GM19099 (cell line): ENCODE results near the gene CLDN3.

Experiments used
- POLR2A ChIP-seq: IDR thresholded peaks from 3 replicates; pipeline ENCODE4 v1.6.1; 2011; ENCODE audit warnings: low read depth; ENCODE audit not compliant: insufficient read length; ENCODE audit errors: extremely low read depth

CLDN3 gene

GRCh38 chr7:73741600-73741999 is 28.5 kb downstream of the CLDN3 start:
- no peak for TF ChIP-seq POLR2A

GRCh38 chr7:73740771-73741170 is 29.3 kb downstream of the CLDN3 start:
- no peak for TF ChIP-seq POLR2A

DNA sequence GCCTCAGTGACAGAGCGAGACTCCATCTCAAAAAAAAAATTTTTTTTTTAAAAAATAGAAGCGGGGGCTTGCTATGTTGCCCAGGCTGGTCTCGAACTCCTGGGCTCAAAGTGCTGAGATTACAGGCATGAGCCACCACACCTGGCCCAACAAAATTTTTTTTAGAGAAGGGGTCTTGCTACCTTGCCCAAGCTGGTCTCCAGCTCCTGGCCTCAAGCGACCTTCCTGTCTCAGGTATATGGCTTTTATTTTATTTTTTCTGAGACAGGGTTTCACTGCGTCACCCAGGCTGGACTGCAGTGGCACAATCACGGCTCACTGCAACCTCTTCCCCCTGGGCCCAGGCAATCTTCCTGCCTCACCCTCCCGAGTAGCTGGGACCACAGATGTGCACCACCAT is 29.9 kb downstream of the CLDN3 start:
- no peak for TF ChIP-seq POLR2A

DNA sequence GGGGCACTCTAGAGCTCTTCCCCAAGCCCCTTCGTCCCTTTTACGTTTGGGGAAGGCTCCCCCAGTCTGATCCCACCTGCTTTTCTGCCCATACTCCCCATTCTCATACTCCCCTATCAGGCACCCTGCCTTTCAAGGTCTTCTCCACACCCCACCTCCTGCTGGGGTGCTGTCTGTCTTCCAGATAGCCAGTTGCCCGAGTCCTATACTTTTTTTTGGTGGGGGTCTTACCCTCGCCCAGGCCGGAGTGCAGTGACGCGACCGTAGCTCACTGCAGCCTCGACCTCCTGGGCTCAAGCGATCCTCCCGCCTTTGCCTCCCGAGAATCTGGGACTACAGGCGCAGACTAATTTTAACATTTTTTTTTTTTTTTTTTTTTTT is 30.7 kb downstream of the CLDN3 start:
- TF ChIP-seq POLR2A, result no peak

GRCh38 chr7:73738612-73739386 is 31.3 kb downstream of the CLDN3 start, which contains the start of gene ABHD11:
Gene ABHD11 (minus strand): TSS chr7:73738802. CDS start chr7:73738770, 32 bp downstream.
- TF ChIP-seq POLR2A, result peak; percentile 73

DNA sequence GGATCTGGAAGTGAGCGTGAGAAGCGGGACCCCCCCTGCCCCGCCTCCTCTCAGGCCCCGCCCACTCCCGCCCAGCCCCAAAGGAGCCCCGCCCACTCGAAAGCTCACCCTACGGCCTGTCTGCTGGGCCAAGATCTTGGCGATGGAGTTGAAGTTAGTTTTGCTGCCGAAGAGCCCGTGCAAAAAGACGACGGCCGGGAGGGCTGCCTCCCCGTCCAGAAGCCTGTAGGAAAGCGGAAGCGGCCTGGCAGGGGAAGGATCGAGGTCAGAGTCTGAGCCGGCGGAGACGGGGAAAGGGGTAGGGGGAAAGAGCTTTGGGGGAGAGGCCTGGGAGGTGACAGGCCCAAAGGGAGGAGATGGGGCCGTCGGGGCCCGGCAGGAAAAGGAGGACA is 31.9 kb downstream of the CLDN3 start:
- TF ChIP-seq POLR2A, result no peak

- TF ChIP-seq POLR2A, result no peak
These were observed 32.4 kb downstream of the CLDN3 start for GRCh38 chr7:73737491-73738219.

- no peak for TF ChIP-seq POLR2A
These were observed 33.2 kb downstream of the CLDN3 start for GRCh38 chr7:73736885-73737284.

- no peak for TF ChIP-seq POLR2A
These were observed 34.6 kb downstream of the CLDN3 start for GRCh38 chr7:73735528-73735905.

DNA sequence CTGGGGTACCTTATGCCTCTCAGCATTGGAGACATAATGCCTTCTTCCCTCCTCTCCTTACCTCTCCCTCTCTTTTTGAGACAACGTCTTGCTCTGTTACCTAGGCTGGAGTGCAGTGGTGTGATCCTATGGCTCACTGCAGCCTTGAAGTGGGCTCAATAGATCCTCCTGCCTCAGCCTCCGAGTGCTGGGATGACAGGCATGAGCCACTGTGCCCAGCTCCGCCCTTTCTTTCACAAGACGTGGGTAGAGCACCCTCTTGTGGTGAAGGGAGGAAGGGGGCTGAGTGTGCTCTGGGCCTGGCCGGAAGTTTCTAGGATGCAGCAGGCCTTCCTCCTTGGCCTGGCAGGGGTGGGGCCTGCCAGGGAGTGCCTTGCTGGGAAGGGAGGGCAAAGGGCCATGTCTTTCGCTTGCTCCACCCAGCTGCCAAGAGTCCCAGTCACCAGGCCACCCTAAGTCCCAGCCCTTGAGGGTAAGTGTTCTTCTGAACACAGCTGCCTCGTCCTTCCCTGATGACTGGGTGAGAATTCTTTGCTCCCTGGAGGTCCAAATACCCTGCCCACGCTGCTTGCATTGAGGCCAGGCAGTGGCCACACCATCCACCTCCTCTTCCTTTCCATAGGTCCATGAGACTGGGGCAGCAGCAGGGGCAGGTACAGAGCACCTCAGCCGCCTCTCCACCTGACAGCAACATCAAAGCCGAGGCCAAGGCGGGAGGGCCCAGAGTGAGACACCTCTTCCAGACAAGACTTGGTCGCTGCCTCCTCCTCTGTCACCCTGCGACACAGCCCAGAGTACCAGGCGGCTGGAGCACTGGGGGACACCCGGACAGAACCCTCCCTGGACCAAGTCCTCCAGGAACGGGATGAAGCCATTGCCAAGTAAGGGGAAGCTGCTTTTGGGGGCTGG is 35.2 kb downstream of the CLDN3 start:
- TF ChIP-seq POLR2A, result no peak

GRCh38 chr7:73732397-73732796 is 37.7 kb downstream of the CLDN3 start:
- no peak for TF ChIP-seq POLR2A

GRCh38 chr7:73730485-73730884 is 39.6 kb downstream of the CLDN3 start:
- no peak for TF ChIP-seq POLR2A

DNA sequence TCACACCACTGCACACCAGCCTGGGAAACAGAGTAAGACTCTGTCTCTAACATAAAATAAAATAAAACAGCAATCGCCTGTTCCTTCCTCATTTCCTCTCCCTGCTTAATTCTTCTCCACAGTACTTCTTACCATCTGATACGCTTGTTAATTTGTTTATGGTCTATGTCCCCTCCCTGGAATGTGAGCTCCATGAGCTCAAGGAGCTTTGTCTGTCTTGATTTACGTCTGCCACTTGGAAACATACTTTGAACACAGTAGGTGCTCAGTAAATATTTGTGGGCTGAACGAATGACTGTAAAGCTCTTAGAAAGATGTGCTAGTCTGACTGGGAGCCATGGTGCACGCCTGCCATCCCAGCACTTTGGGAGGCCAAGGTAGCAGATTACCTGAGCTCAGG is 41.5 kb downstream of the CLDN3 start:
- no peak for TF ChIP-seq POLR2A

DNA sequence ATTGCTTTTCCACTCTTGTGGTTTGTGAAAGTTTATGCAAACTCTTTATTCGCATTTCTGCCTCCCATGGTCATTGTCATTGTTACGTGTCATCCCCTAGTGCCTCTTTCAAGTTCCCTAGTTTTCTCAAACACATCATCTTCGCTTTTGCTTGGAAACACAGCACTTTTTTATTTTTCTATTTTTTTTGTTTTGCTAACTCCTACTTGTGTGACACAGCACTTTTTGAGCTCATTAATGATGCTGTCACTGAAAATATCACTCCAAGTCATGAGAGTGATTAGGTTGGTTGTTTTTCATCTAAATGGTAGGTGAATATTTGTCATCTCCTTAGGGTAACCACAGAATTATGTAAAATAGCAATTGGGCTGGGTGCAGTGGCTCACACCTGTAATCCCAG is 42.1 kb downstream of the CLDN3 start:
- TF ChIP-seq POLR2A, result no peak

GRCh38 chr7:73726083-73726466 is 44.0 kb downstream of the CLDN3 start:
- TF ChIP-seq POLR2A, result no peak

GRCh38 chr7:73723813-73724212 is 46.3 kb downstream of the CLDN3 start:
- TF ChIP-seq POLR2A, result no peak

DNA sequence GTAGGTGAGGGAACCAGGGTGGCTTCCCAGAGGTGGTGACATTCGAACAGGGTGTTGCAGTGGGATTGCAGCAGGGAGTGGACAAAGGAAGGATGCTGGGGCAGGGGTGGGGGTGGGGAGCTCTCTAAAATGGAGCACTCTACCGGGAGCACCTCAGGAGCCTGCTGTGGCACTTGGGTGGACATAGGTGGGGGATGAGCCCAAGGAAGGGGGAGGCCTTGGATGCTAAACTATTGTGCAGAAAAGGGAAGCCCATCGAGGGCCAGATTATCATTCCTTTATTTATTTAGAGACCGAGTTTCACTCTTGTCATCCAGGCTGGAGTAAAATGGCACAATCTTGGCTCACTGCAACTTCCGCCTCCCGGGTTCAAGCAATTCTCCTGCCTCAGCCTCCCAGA is 47.3 kb downstream of the CLDN3 start:
- TF ChIP-seq POLR2A, result no peak
